Measurements from ENCODE around the gene TRIP12. TPM values are rescaled to one million over a fixed set of nuclear protein-coding genes. Genes with fewer than 3 reads are reported as not detected.

Gene TRIP12
- total and polyA plus RNA-seq, 2 of the 4 experiments (the other 2 are of a cell fraction): 51.6 to 209 TPM

DNA sequence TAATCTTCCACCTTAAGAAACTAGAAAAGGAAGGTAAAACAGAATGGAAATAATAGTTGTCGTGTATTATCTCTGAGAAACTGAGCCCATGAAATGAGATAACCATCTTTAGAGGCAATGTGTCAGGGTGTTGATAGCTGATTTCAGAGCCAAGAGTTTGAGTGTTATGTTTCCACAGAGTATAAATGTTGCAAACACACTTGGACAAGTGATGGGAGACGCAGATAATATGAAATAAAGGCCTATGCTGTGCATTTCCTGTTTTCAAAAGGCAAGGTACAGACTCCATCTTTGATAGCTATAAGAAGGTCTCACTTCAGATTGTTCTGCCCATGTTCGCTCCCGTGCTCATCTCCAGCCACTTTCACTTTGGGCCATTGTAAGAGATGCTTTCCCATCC is 181.5 kb downstream of the TRIP12 start:
- no peaks in the 10 kb centered on the region for H3K36me3 ChIP-seq (ENCODE audit: control insufficient read depth, insufficient read depth, low read length)
- H3K4me3 ChIP-seq (ENCODE audit: insufficient read depth, low read depth, low read length): no peak overlapping the region
- no peak overlapping the region for H2BK120ac ChIP-seq (ENCODE audit: low read depth, low read length)
- ChIA-PET POLR2A (ENCODE audit: unreplicated experiment) (no interaction called here), CTCF (no interaction called here)
- no peak overlapping the region for H2AK9ac ChIP-seq (replicated peaks; ENCODE audit: low read depth, low read length, poor library complexity)
- H3K9me3 ChIP-seq (ENCODE audit: control insufficient read depth, insufficient read depth, low read length): no peaks in the 10 kb centered on the region; the same call in 1 of the 2 replicates
- intact Hi-C loops (cut with micrococcal nuclease): no loop called here
- no peak overlapping the region for H3K56ac ChIP-seq (ENCODE audit: extremely low read depth, insufficient read depth, low read length)
- TF ChIP-seq NFE2L2 (IDR thresholded peaks at IDR 0.05; ENCODE audit: low read depth, low read length) (no peak), POLR2A (IDR thresholded peaks at IDR 0.05; ENCODE audit: low read depth, low read length) (no peak), MXI1 (IDR thresholded peaks at IDR 0.05; ENCODE audit: borderline replicate concordance, low read depth, low read length) (no peak), CTCF (conservative IDR thresholded peaks at IDR 0.05; ENCODE audit: low read depth, low read length) (no peak)
- H3K27ac ChIP-seq (ENCODE audit: insufficient read depth, low read length): no peak overlapping the region
- H3K4me2 ChIP-seq (ENCODE audit: low read depth, low read length): 0 out of 2 replicates have a peak overlapping the region, but pooled peaks have one; percentile 29
- no peak overlapping the region for H3K18ac ChIP-seq (ENCODE audit: low read depth, low read length)
- H4K91ac ChIP-seq (ENCODE audit: insufficient read depth, low read depth, low read length): no peak overlapping the region
- 80% methylated on average over 1 of the region's 4 CpGs; no CpG with 5 or more reads in 1 of the 2 experiments for WGBS, 2 experiments (ENCODE audit: extremely low coverage in 2 of 2, insufficient read length in 1 of 2)
- no peak overlapping the region for H2BK5ac ChIP-seq (ENCODE audit: low read depth, low read length, poor library complexity, severe bottlenecking)
- no peak overlapping the region for H3K23ac ChIP-seq (ENCODE audit: low read depth, low read length)
- H3K27me3 ChIP-seq (ENCODE audit: control insufficient read depth, insufficient read depth, low read length): no peaks in the 10 kb centered on the region
- H3K79me1 ChIP-seq (ENCODE audit: low read depth in 1 of 2, low read length in 2 of 2): no peaks in the 10 kb centered on the region
- H3K4ac ChIP-seq (ENCODE audit: low read depth, low read length): no peak overlapping the region
- in situ Hi-C loops (cut with MboI; ENCODE audit: low sequenced_read_pairs): no loop called here
- H2BK20ac ChIP-seq (ENCODE audit: low read depth, low read length): no peak overlapping the region
- no peak for DNase-seq
- H3K14ac ChIP-seq (replicated peaks; ENCODE audit: low read depth, low read length): no peak overlapping the region
- no peaks in the 10 kb centered on the region for H4K20me1 ChIP-seq (ENCODE audit: insufficient read depth, low read length)
- H4K5ac ChIP-seq (ENCODE audit: low read depth, low read length): no peak overlapping the region
- no peak overlapping the region for H2AFZ ChIP-seq (replicated peaks; ENCODE audit: low read length, poor library complexity)
- no peaks in the 10 kb centered on the region for H3K4me1 ChIP-seq (ENCODE audit: control insufficient read depth, insufficient read depth, low read length)
- H3K9me1 ChIP-seq (ENCODE audit: insufficient read depth, low read length): no peaks in the 10 kb centered on the region
- H2BK15ac ChIP-seq (ENCODE audit: low read depth, low read length): no peak overlapping the region
- BruUV-seq (replicated peaks): no TSS peak
- no peak overlapping the region for H3K9ac ChIP-seq (ENCODE audit: low read depth, low read length)
- H2AK5ac ChIP-seq (ENCODE audit: low read depth, low read length): no peak overlapping the region
- H4K8ac ChIP-seq (ENCODE audit: low read depth in 2 of 2, low read length in 2 of 2): no peak overlapping the region
- ATAC-seq (ENCODE audit: low read depth): no peak
- dilution Hi-C loops (cut with HindIII; ENCODE audit: low sequenced_read_pairs, unreplicated experiment): no loop called here
